Trophoblast cell (in vitro differentiated cells and primary cell): ENCODE results near the gene LRP1B.

ENCODE experiments used
- DNase-seq, 2 donors: peaks; one replicate each; pipeline ENCODE4 v3.0.0-alpha.2; 2016
- H2AFZ ChIP-seq: 2 replicates; pipeline ENCODE4 v1.6.1; 2013; ENCODE audit warnings: low read length, moderate library complexity, mild to moderate bottlenecking; ENCODE audit not compliant: insufficient read depth, poor library complexity
- H2AK5ac ChIP-seq: 2 replicates; pipeline ENCODE4 v1.6.1; 2013; ENCODE audit warnings: mild to moderate bottlenecking, low read length
- H2BK120ac ChIP-seq: 2 replicates; pipeline ENCODE4 v1.6.1; 2013; ENCODE audit warnings: low read length, mild to moderate bottlenecking, moderate library complexity; ENCODE audit not compliant: insufficient read depth, poor library complexity
- H2BK12ac ChIP-seq: 2 replicates; pipeline ENCODE4 v1.6.1; 2013; ENCODE audit warnings: mild to moderate bottlenecking, low read length, moderate library complexity
- H2BK5ac ChIP-seq: 2 replicates; pipeline ENCODE4 v1.6.1; 2013; ENCODE audit warnings: low read length, low read depth, moderate library complexity, mild to moderate bottlenecking; ENCODE audit not compliant: poor library complexity
- H3K14ac ChIP-seq: 2 replicates; pipeline ENCODE4 v1.6.1; 2013; ENCODE audit warnings: mild to moderate bottlenecking, low read length
- H3K18ac ChIP-seq: 2 replicates; pipeline ENCODE4 v1.6.1; 2013; ENCODE audit warnings: mild to moderate bottlenecking, low read length
- H3K23ac ChIP-seq: 2 replicates; pipeline ENCODE4 v1.6.1; 2013; ENCODE audit warnings: low read length
- H3K27ac ChIP-seq: 2 replicates; pipeline ENCODE4 v1.5.1; 2013; ENCODE audit warnings: low read depth, mild to moderate bottlenecking, inconsistent platforms, low read length, moderate library complexity
- H3K27me3 ChIP-seq: 2 replicates; pipeline ENCODE4 v1.6.1; 2013; ENCODE audit warnings: inconsistent platforms, mild to moderate bottlenecking, low read length, moderate library complexity; ENCODE audit not compliant: insufficient read depth
- H3K36me3 ChIP-seq, 2 experiments: 1 replicate in 1 of 2; 2 replicates in 1 of 2; pipeline ENCODE4 v1.6.1; 2013; ENCODE audit warnings: low read length in 2 of 2, mild to moderate bottlenecking in 2 of 2, moderate library complexity in 1 of 2; ENCODE audit not compliant: insufficient read depth in 2 of 2, control insufficient read depth in 1 of 2
- H3K4ac ChIP-seq: 2 replicates; pipeline ENCODE4 v1.6.1; 2013; ENCODE audit warnings: low read depth, mild to moderate bottlenecking, low read length, moderate library complexity
- H3K4me1 ChIP-seq, 2 experiments: 1 replicate in 1 of 2; 2 replicates in 1 of 2; pipeline ENCODE4 v1.6.1; 2013; ENCODE audit warnings: low read length in 2 of 2, mild to moderate bottlenecking in 2 of 2, moderate library complexity in 1 of 2; ENCODE audit not compliant: insufficient read depth in 2 of 2, control insufficient read depth in 1 of 2
- H3K4me2 ChIP-seq: 2 replicates; pipeline ENCODE4 v1.6.1; 2013; ENCODE audit warnings: inconsistent platforms, mild to moderate bottlenecking, low read length, moderate library complexity
- H3K4me3 ChIP-seq: 2 replicates; pipeline ENCODE4 v1.5.1; 2013; ENCODE audit warnings: mild to moderate bottlenecking, low read depth, low read length, inconsistent platforms
- H3K79me1 ChIP-seq: one replicate; pipeline ENCODE4 v1.6.1; 2013; ENCODE audit warnings: low read length
- H3K79me2 ChIP-seq: 2 replicates; pipeline ENCODE4 v1.6.1; 2013; ENCODE audit warnings: low read length, mild to moderate bottlenecking; ENCODE audit not compliant: control insufficient read depth, insufficient read depth, poor library complexity
- H3K9ac ChIP-seq: 2 replicates; pipeline ENCODE4 v1.6.1; 2013; ENCODE audit warnings: mild to moderate bottlenecking, low read length
- H3K9me3 ChIP-seq: 2 replicates; pipeline ENCODE4 v1.6.1; 2013; ENCODE audit warnings: low read depth, mild to moderate bottlenecking, control low read depth, inconsistent platforms, low read length; ENCODE audit not compliant: insufficient read depth
- H4K12ac ChIP-seq: 2 replicates; pipeline ENCODE4 v1.6.1; 2013; ENCODE audit warnings: low read depth, mild to moderate bottlenecking, low read length, moderate library complexity
- H4K8ac ChIP-seq: 2 replicates; pipeline ENCODE4 v1.6.1; 2013; ENCODE audit warnings: low read depth, mild to moderate bottlenecking, low read length, moderate library complexity
- H4K91ac ChIP-seq: one replicate; pipeline ENCODE4 v1.6.1; 2013; ENCODE audit warnings: low read depth, mild to moderate bottlenecking, low read length, moderate library complexity
- whole genome bisulfite sequencing: extraction: QIAGEN DNeasy Blood & Tissue Kit; methylation state at CpG from one replicate; pipeline ENCODE4 v1.1.7; 2013; ENCODE audit warnings: missing lambda C conversion rate; ENCODE audit not compliant: insufficient read length, insufficient coverage; ENCODE audit errors: extremely low coverage; 5-methylcytosine and 5-hydroxymethylcytosine counted together

The LRP1B gene

GRCh38 chr2:141932261-141932660 lies 198.6 kb downstream of the LRP1B start:
- no peak for DNase-seq
- no CpG with 5 or more reads among the region's 2 CpGs for WGBS
- no peak overlapping the region for H3K4me2 ChIP-seq
- no peaks in the 10 kb centered on the region for H3K9me3 ChIP-seq
- H3K4me1 ChIP-seq: no peaks in the 10 kb centered on the region
- H3K79me1 ChIP-seq: no peaks in the 10 kb centered on the region
- no peak overlapping the region for H2AK5ac ChIP-seq
- H4K91ac ChIP-seq: no peak overlapping the region
- no peak overlapping the region for H3K23ac ChIP-seq
- no peak overlapping the region for H3K27ac ChIP-seq
- H2AFZ ChIP-seq: no peak overlapping the region
- no peaks in the 10 kb centered on the region for H3K27me3 ChIP-seq
- H3K14ac ChIP-seq: no peak overlapping the region
- no peak overlapping the region for H3K18ac ChIP-seq
- H3K9ac ChIP-seq: no peak overlapping the region
- H2BK5ac ChIP-seq: no peak overlapping the region
- no peak overlapping the region for H4K12ac ChIP-seq
- H3K4me3 ChIP-seq: no peak overlapping the region
- no peaks in the 10 kb centered on the region for H3K79me2 ChIP-seq
- no peaks in the 10 kb centered on the region for H3K36me3 ChIP-seq
- no peak overlapping the region for H3K4ac ChIP-seq
- H2BK12ac ChIP-seq: no peak overlapping the region
- no peak overlapping the region for H2BK120ac ChIP-seq
- no peak overlapping the region for H4K8ac ChIP-seq

GRCh38 chr2:141931797-141932196 lies 199.0 kb downstream of the LRP1B start:
- Histone ChIP-seq H4K8ac (no peak overlapping the region), H3K14ac (no peak overlapping the region), H3K9ac (no peak overlapping the region), H3K36me3 (no peaks in the 10 kb centered on the region), H2BK120ac (no peak overlapping the region), H4K91ac (no peak overlapping the region), H2BK5ac (no peak overlapping the region), H3K27me3 (no peaks in the 10 kb centered on the region), H3K23ac (no peak overlapping the region), H3K79me2 (no peaks in the 10 kb centered on the region), H3K4me3 (no peak overlapping the region), H2AFZ (no peak overlapping the region), H3K18ac (no peak overlapping the region), H2AK5ac (no peak overlapping the region), H3K4me2 (no peak overlapping the region), H3K79me1 (no peaks in the 10 kb centered on the region), H3K4me1 (no peaks in the 10 kb centered on the region), H3K9me3 (no peaks in the 10 kb centered on the region), H3K4ac (no peak overlapping the region), H3K27ac (no peak overlapping the region), H2BK12ac (no peak overlapping the region), H4K12ac (no peak overlapping the region)
- no CpG with 5 or more reads among the region's 3 CpGs for WGBS
- DNase-seq: no peak

GRCh38 chr2:141930803-141931202 lies 200.0 kb downstream of the LRP1B start:
- no peak overlapping the region for H3K23ac ChIP-seq
- H3K4me1 ChIP-seq: no peaks in the 10 kb centered on the region
- H2BK5ac ChIP-seq: no peak overlapping the region
- no peak overlapping the region for H2AK5ac ChIP-seq
- H3K79me1 ChIP-seq: no peaks in the 10 kb centered on the region
- H3K27ac ChIP-seq: no peak overlapping the region
- no peak overlapping the region for H3K18ac ChIP-seq
- H3K79me2 ChIP-seq: no peaks in the 10 kb centered on the region
- H2BK12ac ChIP-seq: no peak overlapping the region
- H3K9ac ChIP-seq: no peak overlapping the region
- H3K4me2 ChIP-seq: no peak overlapping the region
- no peaks in the 10 kb centered on the region for H3K27me3 ChIP-seq
- H3K14ac ChIP-seq: no peak overlapping the region
- H4K12ac ChIP-seq: no peak overlapping the region
- H3K4ac ChIP-seq: no peak overlapping the region
- H3K36me3 ChIP-seq: no peaks in the 10 kb centered on the region
- no peak overlapping the region for H2AFZ ChIP-seq
- no peak overlapping the region for H2BK120ac ChIP-seq
- no peak for DNase-seq
- H4K8ac ChIP-seq: no peak overlapping the region
- no peaks in the 10 kb centered on the region for H3K9me3 ChIP-seq
- no peak overlapping the region for H4K91ac ChIP-seq
- no peak overlapping the region for H3K4me3 ChIP-seq

GRCh38 chr2:141929331-141930252 lies 201.2 kb downstream of the LRP1B start:
- DNase-seq: no peak
- no CpG with 5 or more reads among the region's 8 CpGs for WGBS
- H3K9me3 ChIP-seq: no peaks in the 10 kb centered on the region

More at GRCh38 chr2:141929331-141930252, 201.2 kb downstream of the LRP1B start:
- Histone ChIP-seq H3K4me1 (no peaks in the 10 kb centered on the region), H4K8ac (no peak overlapping the region), H3K23ac (no peak overlapping the region), H3K27ac (no peak overlapping the region), H3K27me3 (no peaks in the 10 kb centered on the region), H3K79me2 (no peaks in the 10 kb centered on the region), H3K79me1 (no peaks in the 10 kb centered on the region), H2AK5ac (no peak overlapping the region), H2BK12ac (no peak overlapping the region), H4K12ac (no peak overlapping the region), H3K4me3 (no peak overlapping the region), H2AFZ (no peak overlapping the region), H3K9ac (no peak overlapping the region), H2BK120ac (no peak overlapping the region), H3K18ac (no peak overlapping the region), H2BK5ac (no peak overlapping the region), H3K4ac (no peak overlapping the region), H3K14ac (no peak overlapping the region), H4K91ac (no peak overlapping the region), H3K4me2 (no peak overlapping the region), H3K36me3 (no peaks in the 10 kb centered on the region)
